ENCODE data around the gene KCNH5.

The KCNH5 gene

GRCh38 chr14:62684376-62684775 is 360.9 kb downstream of the KCNH5 start:
- TF ChIP-seq CTCF (IDR thresholded peaks at IDR 0.05; ENCODE audit: low read length, missing control alignments), result no peak
- DNase-seq (ENCODE audit: low read depth), result no peak
- H3K4me3 ChIP-seq (replicated peaks; ENCODE audit: low read depth, low read length), result no peak overlapping the region

- DNase-seq (ENCODE audit: low read depth), result no peak
- TF ChIP-seq CTCF (IDR thresholded peaks at IDR 0.05; ENCODE audit: low read length, missing control alignments), result no peak
- H3K4me3 ChIP-seq (replicated peaks; ENCODE audit: low read depth, low read length), result no peak overlapping the region
Observed at GRCh38 chr14:62682208-62682607, 363.1 kb downstream of the KCNH5 start.

- no peak overlapping the region for H3K4me3 ChIP-seq (replicated peaks; ENCODE audit: low read depth, low read length)
- TF ChIP-seq CTCF (IDR thresholded peaks at IDR 0.05; ENCODE audit: low read length, missing control alignments), result no peak
- peak; percentile 13 for DNase-seq (ENCODE audit: low read depth)
Observed at GRCh38 chr14:62674563-62675237, 370.6 kb downstream of the KCNH5 start.

- no peak for TF ChIP-seq CTCF (IDR thresholded peaks at IDR 0.05; ENCODE audit: low read length, missing control alignments)
- DNase-seq (ENCODE audit: low read depth), result no peak
- no peak overlapping the region for H3K4me3 ChIP-seq (replicated peaks; ENCODE audit: low read depth, low read length)
Observed at GRCh38 chr14:62673014-62673755, 372.1 kb downstream of the KCNH5 start.

- DNase-seq (ENCODE audit: low read depth), result peak; percentile 41
- no peak for TF ChIP-seq CTCF (IDR thresholded peaks at IDR 0.05; ENCODE audit: low read length, missing control alignments)
- no peak overlapping the region for H3K4me3 ChIP-seq (replicated peaks; ENCODE audit: low read depth, low read length)
Observed at GRCh38 chr14:62670526-62670925, 374.7 kb downstream of the KCNH5 start.

- no peak for DNase-seq (ENCODE audit: low read depth)
- no peak overlapping the region for H3K4me3 ChIP-seq (replicated peaks; ENCODE audit: low read depth, low read length)
- no peak for TF ChIP-seq CTCF (IDR thresholded peaks at IDR 0.05; ENCODE audit: low read length, missing control alignments)
Observed at GRCh38 chr14:62667421-62667914, 377.8 kb downstream of the KCNH5 start.

Measured in fibroblast of pulmonary artery (primary cell).